Mammary epithelial cell (primary cell): ENCODE results near the gene IL22.

ENCODE experiments used
- CTCF ChIP-seq, 2 donors: IDR thresholded peaks in 1 of 2; conservative IDR thresholded peaks in 1 of 2; 2 replicates each; pipeline ENCODE4 v1.5.1; 2011 to 2012; ENCODE audit warnings: inconsistent platforms in 2 of 2, low read length in 2 of 2, mild to moderate bottlenecking in 2 of 2, control low read depth in 1 of 2, low read depth in 1 of 2; ENCODE audit not compliant: insufficient read depth in 1 of 2; ENCODE audit errors: extremely low read depth in 1 of 2
- EZH2 ChIP-seq: IDR thresholded peaks from 2 replicates; pipeline ENCODE4 v1.6.1; 2012; ENCODE audit warnings: low read length, inconsistent platforms, borderline replicate concordance

DNA sequence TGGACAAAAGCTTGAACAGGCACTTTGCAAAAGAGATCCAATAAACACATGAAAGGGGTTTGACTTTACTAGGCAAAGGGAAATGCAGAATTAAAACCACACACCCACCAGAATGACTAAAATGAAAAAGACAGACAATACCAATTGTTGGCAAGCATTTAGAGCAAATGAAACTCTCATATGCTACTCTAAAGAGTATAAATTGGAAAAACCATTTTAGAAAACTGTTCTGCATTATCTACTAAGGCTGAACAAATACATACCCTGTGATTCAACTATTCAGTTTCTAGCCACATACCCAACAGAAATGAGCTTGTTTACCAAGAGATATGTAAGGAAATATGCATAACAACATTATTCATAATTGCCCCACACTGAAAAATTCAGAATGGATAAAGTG is 8.5 kb upstream of the IL22 start:
- TF ChIP-seq CTCF (conservative IDR thresholded peaks at IDR 0.05 in 1 of 2, IDR thresholded peaks at IDR 0.05 in 1 of 2; ENCODE audit: extremely low read depth in 1 of 2, insufficient read depth in 1 of 2, low read depth in 1 of 2, low read length in 2 of 2) (no peak), EZH2 (no peak)
